HG02852 (cell line): ENCODE results near the gene OSTC.
"Not testable (repeated sequence)": the region's sequence is repeated elsewhere in the genome, so short reads cannot be mapped to it uniquely, and the experiment has no call there.

Experiments
- ATAC-seq: cut with Tn5 transposase; IDR thresholded peaks from one replicate; pipeline ENCODE4 v1.9.1; 2021; ENCODE audit warnings: mild to moderate bottlenecking, moderate library complexity; ENCODE audit not compliant: unreplicated experiment

OSTC gene

DNA sequence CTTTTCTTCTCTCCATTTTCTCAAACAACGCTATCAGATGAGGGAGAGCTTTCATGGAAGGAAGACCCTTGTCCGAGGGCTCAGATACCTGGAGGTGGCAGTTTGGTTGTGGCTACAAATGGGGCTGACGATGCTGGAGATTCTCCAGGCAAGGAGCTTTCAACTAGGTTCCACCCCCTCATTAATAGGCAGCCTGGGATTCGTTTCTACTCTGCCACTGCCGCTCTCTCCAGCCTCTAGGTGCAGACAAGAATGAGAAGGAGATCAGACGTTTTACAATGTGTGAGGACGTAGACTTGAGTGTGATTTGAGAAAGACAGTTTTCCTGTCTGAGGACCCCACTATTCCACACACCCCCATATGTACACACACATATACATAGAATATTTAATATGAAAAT, 59.3 kb downstream of the OSTC start:
- no peak for ATAC-seq

DNA sequence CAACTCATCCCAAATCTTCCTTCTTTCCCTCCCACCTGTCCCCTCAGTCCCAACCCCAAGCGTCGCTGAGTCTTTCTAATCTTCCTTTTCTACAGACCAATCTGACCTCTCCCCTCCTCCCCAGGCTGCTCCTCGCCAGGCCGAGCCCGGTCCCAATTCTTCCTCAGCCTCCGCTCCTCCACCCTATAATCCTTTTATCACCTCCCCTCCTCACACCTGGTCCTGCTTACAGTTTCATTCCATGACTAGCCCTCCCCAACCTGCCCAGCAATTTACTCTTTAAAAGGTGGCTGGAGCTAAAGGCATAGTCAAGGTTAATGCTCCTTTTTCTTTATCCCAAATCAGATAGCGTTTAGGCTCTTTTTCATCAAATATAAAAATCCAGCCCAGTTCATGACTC, 60.2 kb downstream of the OSTC start:
- ATAC-seq, result not testable (repeated sequence)

GRCh38 chr4:108714880-108715279, 64.5 kb downstream of the OSTC start:
- ATAC-seq, result no peak

GRCh38 chr4:108716340-108716739, 65.9 kb downstream of the OSTC start:
- no peak for ATAC-seq

GRCh38 chr4:108717386-108717785, 67.0 kb downstream of the OSTC start:
- ATAC-seq, result no peak
